Activated CD8-positive, alpha-beta memory T cell treated with anti-CD3 and anti-CD28 coated beads, Interleukin-2, amount 10 ng/mL, durations not matched to agents 7 days and 5 days (primary cell): Measurements from ENCODE around the gene SLC29A1. TPM values are rescaled to one million over a fixed set of nuclear protein-coding genes. Genes with fewer than 3 reads are reported as not detected.

ENCODE experiments used
- ATAC-seq: fragments of 150-1000 bp; cut with Tn5 transposase; one replicate; pipeline ENCODE4 v1.10.0; 2021; ENCODE audit warnings: moderate library complexity
- CTCF ChIA-PET: fragments of 350-600 bp; sonication (Branson Sonifier 250); formaldehyde crosslinking; loops from one replicate; lab custom pipeline; 2021; ENCODE audit warnings: antibody characterized with exemption; lab: Charles Lee
- DNase-seq: peaks from one replicate; pipeline ENCODE4 v3.0.0-alpha.2; 2020
- H3K27ac Mint-ChIP-seq: one replicate; pipeline ENCODE4 v1.8.0; 2021; ENCODE audit warnings: mild to moderate bottlenecking, mixed read lengths
- H3K27me3 Mint-ChIP-seq: one replicate; pipeline ENCODE4 v1.8.0; 2021; ENCODE audit warnings: mixed read lengths
- H3K36me3 Mint-ChIP-seq: one replicate; pipeline ENCODE4 v1.8.0; 2021; ENCODE audit warnings: mild to moderate bottlenecking, mixed read lengths
- H3K4me1 Mint-ChIP-seq: one replicate; pipeline ENCODE4 v1.8.0; 2021; ENCODE audit warnings: mixed read lengths
- H3K4me3 Mint-ChIP-seq: one replicate; pipeline ENCODE4 v1.8.0; 2021; ENCODE audit warnings: mild to moderate bottlenecking, moderate library complexity, mixed read lengths
- H3K9me3 Mint-ChIP-seq: one replicate; pipeline ENCODE4 v1.8.0; 2022; ENCODE audit warnings: low read depth, mixed read lengths
- total RNA-seq, 2 experiments: library from RNA; stranded (reverse); gene quantifications; one replicate each; pipeline ENCODE4 v1.2.3, GENCODE V29; 2021

The SLC29A1 gene
- total RNA-seq, 2 experiments from 2014 or later, result 39.8 to 49.9 TPM

DNA sequence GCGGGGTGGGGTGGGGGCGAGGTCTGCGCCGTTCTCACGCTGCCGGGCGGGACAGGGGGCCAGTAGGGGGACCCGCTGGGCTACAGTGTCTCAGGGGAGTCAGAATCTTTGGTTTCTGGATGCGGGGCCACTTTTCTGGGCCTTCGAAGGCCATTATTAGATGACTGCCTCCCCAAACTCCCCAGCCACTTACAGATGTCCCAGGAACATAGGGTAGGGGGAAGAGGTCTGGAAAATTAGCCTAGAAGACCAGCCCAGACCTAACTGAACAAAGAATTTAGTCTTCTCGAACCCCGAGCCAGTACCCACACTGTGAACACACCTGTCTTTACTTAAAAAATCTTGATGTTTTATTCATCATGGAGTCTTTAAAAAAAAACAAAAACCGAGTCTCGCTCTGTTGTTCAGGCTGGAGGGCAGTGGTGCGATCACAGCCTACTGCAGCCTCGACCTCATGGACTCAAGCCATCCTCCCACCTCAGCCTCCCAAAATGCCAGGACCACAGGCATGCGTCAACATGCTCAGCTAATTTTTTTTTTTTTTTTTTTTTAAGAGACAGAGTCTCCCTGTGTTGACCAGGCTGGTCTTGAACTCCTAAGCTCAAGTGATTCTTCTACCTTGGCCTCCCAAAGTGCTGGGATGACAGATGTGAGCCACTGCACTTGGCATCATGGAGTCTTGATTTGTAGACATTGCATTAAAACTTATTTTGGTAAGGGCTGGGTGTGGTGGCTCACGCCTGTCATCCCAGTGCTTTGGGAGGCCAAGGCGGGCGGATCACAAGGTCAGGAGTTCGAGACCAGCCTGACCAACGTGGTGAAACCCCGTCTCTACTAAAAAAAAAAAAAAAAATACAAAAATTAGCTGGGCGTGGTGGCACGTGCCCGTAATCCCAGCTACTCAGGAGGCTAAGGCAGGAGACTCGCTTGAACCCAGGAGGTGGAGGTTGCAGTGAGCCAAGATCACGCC, 3.3 kb upstream of the SLC29A1 start:
- Mint-ChIP-seq H3K4me3 (no peak overlapping the region), H3K9me3 (no peaks in the 10 kb centered on the region), H3K27me3 (peaks cover 11% of the 10 kb centered on the region), H3K27ac (no peak overlapping the region), H3K36me3 (no peaks in the 10 kb centered on the region), H3K4me1 (peaks cover 31% of the 10 kb centered on the region)
- DNase-seq, result no peak
- no peak for ATAC-seq
- CTCF ChIA-PET, result interaction anchor here (1.1 to 6.8 kb wide), 6 partner anchors 8 to 39 kb away, joined by 3 to 88 read pairs (median 5); partner anchors contain the start of gene SLC35B2

DNA sequence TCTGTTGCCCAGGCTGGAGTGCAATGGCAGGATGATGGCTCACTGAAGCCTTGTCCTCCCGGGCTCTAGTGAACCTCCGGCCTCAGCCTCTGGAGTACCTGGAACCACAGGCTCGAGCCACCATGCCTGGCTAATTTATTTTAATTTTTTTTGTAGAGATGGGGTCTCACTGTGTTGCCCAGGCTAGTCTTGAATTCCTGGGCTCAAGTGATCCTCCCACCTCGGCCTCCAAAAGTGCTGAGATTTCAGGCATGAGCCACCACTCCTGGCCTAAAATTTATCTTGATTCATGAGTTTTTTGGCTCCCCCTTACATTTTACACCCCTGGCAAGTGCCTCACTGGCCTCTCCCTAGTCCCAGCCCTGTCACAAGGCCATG, 2.5 kb upstream of the SLC29A1 start:
- CTCF ChIA-PET, result interaction anchor here (0.6 to 6.8 kb wide), 14 partner anchors 8 to 82 kb away, joined by 3 to 88 read pairs (median 4); partner anchors contain the start of gene HSP90AB1

DNA sequence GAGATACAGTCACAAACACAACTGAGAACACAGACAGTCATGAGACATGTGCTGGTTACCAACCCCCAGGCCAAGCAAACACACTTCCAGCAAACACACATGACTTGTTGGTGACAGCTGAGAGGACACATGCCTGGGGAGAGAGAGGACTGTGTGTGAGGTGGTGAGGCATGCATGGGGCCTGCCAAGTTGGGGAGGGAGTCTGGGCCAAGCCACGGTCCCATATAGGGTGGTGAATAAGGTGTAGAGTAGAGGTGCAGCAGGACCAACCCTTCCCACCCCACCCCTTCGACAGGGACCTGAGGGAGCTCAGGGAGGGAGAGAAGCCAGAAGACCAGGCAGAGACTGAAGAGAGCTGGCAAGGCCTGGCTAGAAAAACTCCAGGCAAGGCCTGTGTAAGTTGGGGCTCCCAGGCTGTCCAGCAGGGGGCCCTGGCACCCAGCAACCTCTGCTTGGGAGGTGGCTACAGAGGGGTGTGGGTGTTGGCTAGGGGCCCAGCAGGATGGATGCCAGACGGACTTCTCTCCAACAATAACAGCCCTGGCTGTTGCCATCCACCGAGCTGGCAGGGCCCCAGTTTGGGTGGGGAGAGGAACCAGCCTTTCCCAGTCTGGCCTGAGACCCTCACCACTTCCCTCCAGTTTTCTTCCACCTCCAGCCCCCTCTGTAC, 2.0 kb upstream of the SLC29A1 start:
- Mint-ChIP-seq H3K27me3 (peaks cover 11% of the 10 kb centered on the region), H3K27ac (peak overlapping the region; percentile 3), H3K9me3 (no peaks in the 10 kb centered on the region), H3K36me3 (no peaks in the 10 kb centered on the region), H3K4me3 (no peak overlapping the region), H3K4me1 (peaks cover 37% of the 10 kb centered on the region)
- DNase-seq (peak; percentile 85), ATAC-seq (peak; percentile 64)
- CTCF ChIA-PET, result interaction anchor here (0.6 to 6.8 kb wide), 17 partner anchors 9 to 123 kb away, joined by 3 to 88 read pairs (median 3); partner anchors contain the start of genes HSP90AB1 and TMEM151B

More for the DNA sequence above, 2.5 kb upstream of the SLC29A1 start:
- H3K27ac Mint-ChIP-seq, result peak overlapping the region; percentile 3
- DNase-seq (no peak), ATAC-seq (no peak)
- no peaks in the 10 kb centered on the region for H3K9me3 Mint-ChIP-seq
- no peak overlapping the region for H3K4me3 Mint-ChIP-seq
- no peaks in the 10 kb centered on the region for H3K36me3 Mint-ChIP-seq
- H3K4me1 Mint-ChIP-seq, result peaks cover 36% of the 10 kb centered on the region
- H3K27me3 Mint-ChIP-seq, result peaks cover 11% of the 10 kb centered on the region

DNA sequence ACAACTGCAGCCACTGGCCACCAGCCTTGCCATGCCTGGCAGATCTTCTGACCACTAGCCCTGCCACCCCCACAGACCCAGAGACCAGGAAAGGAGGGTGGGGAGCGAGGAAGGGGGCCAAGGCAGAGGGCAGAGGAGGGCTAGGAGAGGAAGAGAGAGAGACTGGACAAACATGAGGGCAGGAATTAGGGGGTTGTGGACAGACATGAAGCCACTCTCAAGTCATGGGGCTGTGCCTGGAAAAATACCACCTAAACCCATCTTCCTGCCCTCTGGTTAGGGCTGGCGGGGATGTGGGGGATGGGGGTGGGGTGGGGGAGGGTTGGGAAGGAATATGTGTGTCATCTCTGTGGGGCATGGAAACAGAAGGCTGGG, 1.4 kb upstream of the SLC29A1 start:
- ATAC-seq (no peak), DNase-seq (no peak)
- H3K27ac Mint-ChIP-seq, result no peak overlapping the region
- CTCF ChIA-PET, result interaction anchor here (0.6 to 6.8 kb wide), 9 partner anchors 9 to 123 kb away, joined by 3 to 88 read pairs (median 4); partner anchors contain the start of genes HSP90AB1 and TMEM151B
- no peak overlapping the region for H3K4me3 Mint-ChIP-seq
- H3K27me3 Mint-ChIP-seq, result peaks cover 11% of the 10 kb centered on the region
- H3K9me3 Mint-ChIP-seq, result no peaks in the 10 kb centered on the region
- peaks cover 37% of the 10 kb centered on the region for H3K4me1 Mint-ChIP-seq
- H3K36me3 Mint-ChIP-seq, result no peaks in the 10 kb centered on the region

DNA sequence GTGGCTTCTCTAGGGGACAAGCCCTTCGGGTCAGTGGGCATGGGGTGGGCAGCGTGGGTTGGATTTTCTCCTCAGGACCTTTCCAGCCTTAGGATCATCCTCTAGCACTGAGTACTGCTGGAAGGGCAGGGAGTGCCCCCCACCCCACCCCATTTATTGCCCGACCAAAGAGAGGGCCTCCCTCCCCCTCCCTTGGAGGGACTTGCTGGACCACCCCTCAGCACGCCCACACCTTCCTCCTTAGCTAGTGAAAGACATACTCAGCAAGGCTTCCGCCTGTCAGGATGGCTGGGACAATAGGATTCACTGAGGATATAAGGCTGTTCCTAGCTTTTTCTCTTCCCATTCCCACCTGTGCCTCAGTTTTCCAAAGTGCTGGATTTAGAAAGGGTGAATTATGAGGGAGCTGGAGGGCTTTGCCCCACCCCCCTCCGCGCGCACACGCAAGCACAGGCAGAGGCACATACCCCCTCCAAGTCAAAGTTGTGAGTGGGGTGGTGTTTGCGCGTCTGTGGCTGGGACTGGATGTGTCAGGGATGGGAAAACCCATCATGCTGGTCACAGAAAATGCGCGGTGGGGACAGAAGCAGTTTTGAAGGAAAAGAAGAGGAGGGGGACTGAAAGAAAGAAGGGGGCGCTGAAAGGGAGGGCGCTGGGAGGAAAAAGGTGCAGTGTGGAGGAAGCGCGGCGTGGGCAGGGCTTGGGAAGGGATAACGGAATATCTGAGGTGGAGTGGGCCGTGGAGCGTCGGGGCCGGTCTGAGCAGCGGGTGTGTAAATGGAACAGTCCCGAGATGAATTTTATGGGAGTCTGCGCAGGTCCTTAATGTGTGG, 693 bp upstream of the SLC29A1 start:
- no peaks in the 10 kb centered on the region for H3K9me3 Mint-ChIP-seq
- no peak for ATAC-seq
- H3K27ac Mint-ChIP-seq, result peak overlapping the region; percentile 56
- H3K4me3 Mint-ChIP-seq, result peak overlapping the region; percentile 77
- DNase-seq, result no peak
- H3K27me3 Mint-ChIP-seq, result peaks cover 7% of the 10 kb centered on the region
- H3K36me3 Mint-ChIP-seq, result no peaks in the 10 kb centered on the region
- CTCF ChIA-PET, result interaction anchor here (0.9 to 6.8 kb wide), 8 partner anchors 9 to 124 kb away, joined by 3 to 88 read pairs (median 4); partner anchors contain the start of genes HSP90AB1 and SLC35B2
- peaks cover 37% of the 10 kb centered on the region for H3K4me1 Mint-ChIP-seq

DNA sequence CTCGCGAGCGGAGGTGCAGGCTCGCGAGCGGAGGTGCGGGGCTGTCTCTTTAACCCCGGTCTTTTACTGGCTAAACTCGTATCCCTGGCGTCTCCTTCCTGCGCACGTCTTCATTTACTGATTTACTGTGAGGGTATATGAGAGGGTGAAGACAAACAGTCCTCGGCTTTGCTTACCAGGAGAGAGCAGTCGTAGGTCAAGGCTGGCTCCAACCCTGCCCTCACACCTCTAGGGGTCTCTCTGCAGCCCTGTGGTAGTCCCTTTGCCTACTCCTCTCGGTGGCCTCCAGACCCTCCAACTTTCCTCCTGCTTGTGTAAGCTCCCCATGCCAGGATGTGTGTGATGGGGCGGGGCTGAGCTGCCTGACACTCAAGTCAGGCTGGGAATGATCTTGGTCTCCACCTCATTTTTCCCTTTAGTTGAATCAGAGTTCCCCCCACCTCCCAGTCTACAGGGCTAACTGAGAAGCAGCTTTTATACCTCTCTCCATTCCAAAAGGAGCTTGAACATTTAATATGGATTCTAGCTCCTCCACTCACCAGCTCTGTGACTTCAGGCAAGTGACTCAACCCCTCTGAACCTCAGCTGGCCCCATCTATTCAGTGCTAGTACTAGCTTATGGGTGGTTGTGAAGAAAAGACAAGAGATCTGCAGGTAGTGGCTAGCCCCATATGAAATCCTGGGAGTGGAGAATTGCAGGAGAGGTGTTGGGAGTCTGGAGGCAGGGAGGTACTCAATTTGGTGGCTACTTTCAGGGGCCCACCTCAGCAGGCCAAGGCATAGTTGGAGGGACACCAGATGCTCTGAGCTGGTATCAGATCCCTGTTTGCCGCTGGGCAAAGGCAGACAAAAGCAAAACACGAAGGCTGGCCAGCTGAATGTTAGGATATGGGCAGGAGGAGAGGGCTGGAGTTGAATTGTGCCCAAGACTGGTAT, 902 bp downstream of the SLC29A1 start:
- DNase-seq, result no peak
- H3K4me3 Mint-ChIP-seq, result peak overlapping the region; percentile 77
- no peaks in the 10 kb centered on the region for H3K9me3 Mint-ChIP-seq
- no peaks in the 10 kb centered on the region for H3K27me3 Mint-ChIP-seq
- CTCF ChIA-PET, result interaction anchor here (0.7 to 6.8 kb wide), 12 partner anchors 10 to 128 kb away, joined by 3 to 88 read pairs (median 4); partner anchors contain the start of genes HSP90AB1 and SLC35B2
- peak overlapping the region; percentile 71 for H3K27ac Mint-ChIP-seq
- ATAC-seq, result peak; percentile 5
- H3K36me3 Mint-ChIP-seq, result no peaks in the 10 kb centered on the region
- peaks cover 34% of the 10 kb centered on the region for H3K4me1 Mint-ChIP-seq

DNA sequence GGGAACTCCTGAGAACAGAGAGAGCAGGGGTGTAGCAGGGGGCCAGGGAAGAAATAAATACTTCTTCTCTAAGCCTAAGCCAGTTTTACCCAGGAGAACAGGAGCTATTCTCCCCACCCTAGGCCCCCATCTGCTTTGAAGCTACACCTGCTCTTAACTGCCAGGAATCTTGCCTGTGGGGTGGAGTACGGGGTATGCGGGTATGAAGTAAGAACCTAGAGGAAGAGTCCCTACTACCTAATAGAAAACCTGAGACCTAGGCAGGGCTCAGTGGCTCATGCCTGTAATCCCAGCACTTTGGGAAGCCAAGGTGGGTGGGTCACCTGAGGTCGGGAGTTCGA, 1.5 kb downstream of the SLC29A1 start:
- DNase-seq, result no peak
- CTCF ChIA-PET, result interaction anchor here (0.7 to 6.8 kb wide), 11 partner anchors 11 to 128 kb away, joined by 3 to 88 read pairs (median 4); partner anchors contain the start of genes HSP90AB1 and SLC35B2
- Mint-ChIP-seq H3K9me3 (no peaks in the 10 kb centered on the region), H3K27me3 (no peaks in the 10 kb centered on the region), H3K4me3 (peak overlapping the region; percentile 77), H3K4me1 (peaks cover 33% of the 10 kb centered on the region), H3K27ac (no peak overlapping the region), H3K36me3 (no peaks in the 10 kb centered on the region)
- no peak for ATAC-seq

DNA sequence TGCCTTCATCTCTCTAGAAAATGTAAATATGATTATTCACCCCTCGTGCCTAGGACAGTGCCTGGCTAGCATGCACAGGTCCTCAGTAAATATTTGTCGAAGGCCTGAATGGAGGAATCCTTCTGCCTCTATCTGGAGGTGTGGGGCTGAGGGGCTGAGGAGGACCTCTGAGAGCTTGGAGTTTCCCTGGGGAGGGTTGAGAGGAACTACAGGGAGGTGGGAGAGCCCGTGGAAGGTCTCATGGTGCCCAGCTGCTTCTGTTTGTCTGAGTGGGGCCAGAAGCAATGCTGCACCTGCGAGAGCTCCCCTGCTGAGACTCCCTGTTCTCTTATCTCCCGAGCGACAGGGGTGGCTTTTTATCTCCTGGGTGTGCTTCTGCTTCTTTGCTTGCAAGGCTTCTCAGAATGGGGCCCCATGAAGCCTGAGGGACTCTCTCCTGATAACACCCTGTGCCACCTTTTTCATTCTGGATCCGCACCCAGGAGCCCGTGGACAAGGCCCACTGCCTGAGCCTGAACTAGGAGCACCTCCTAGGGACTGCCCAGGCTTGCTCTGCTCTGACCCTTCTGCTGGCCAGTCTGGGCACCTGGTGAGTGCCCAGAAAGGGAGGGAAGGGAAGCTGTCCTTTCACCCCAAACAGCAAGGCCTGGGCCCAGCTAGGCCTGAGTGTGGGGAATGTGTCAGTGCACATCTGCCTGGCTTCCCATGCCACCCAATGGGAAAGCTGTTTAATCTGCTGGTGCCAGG, 2.4 kb downstream of the SLC29A1 start:
- no peak overlapping the region for H3K4me3 Mint-ChIP-seq
- no peaks in the 10 kb centered on the region for H3K9me3 Mint-ChIP-seq
- no peaks in the 10 kb centered on the region for H3K36me3 Mint-ChIP-seq
- DNase-seq (no peak), ATAC-seq (no peak)
- CTCF ChIA-PET, result interaction anchor here (1.2 to 6.8 kb wide), 3 partner anchors 10 to 32 kb away, joined by 3 to 88 read pairs (median 17); partner anchors contain the start of gene SLC35B2
- H3K4me1 Mint-ChIP-seq, result peaks cover 31% of the 10 kb centered on the region
- H3K27me3 Mint-ChIP-seq, result no peaks in the 10 kb centered on the region
- H3K27ac Mint-ChIP-seq, result no peak overlapping the region

DNA sequence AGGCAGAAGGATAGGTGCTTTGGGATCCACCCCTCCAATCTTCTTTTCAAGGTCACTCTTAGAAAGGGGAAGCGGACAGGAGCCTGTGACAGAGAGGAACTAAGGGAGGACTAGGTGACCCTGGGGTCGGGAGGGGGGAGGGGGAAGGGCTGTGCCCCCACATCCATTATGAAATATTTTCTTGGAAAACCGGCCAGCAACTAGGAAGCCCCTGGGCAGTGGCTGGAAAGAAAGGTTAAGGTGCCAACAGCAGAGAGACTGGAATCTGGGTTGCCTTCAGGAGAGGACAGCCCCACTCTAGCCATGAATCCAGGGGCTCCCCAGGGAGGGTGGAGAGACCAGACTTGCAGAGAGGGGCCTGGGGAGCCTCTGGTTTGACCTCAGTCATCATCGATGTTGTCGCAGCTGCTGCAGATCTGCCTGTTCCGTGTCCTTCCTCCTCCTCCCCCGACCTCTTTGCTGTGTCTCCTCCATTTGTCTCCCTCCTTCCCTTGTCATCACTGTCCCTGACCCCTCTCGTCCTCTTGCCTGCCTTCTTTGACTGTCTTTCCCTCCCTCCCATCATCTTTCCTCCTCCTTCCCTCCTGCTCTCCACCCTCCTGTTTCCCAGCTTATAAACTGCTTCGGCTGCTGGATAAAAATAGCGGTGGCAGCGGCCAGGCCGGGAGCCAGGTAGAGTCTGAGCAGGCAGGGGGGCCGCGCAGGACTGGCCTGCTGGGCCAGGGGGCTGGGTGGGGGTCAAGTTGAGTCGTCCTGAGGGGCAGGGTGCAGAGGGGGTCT, 3.2 kb downstream of the SLC29A1 start:
- H3K4me3 Mint-ChIP-seq, result no peak overlapping the region

DNA sequence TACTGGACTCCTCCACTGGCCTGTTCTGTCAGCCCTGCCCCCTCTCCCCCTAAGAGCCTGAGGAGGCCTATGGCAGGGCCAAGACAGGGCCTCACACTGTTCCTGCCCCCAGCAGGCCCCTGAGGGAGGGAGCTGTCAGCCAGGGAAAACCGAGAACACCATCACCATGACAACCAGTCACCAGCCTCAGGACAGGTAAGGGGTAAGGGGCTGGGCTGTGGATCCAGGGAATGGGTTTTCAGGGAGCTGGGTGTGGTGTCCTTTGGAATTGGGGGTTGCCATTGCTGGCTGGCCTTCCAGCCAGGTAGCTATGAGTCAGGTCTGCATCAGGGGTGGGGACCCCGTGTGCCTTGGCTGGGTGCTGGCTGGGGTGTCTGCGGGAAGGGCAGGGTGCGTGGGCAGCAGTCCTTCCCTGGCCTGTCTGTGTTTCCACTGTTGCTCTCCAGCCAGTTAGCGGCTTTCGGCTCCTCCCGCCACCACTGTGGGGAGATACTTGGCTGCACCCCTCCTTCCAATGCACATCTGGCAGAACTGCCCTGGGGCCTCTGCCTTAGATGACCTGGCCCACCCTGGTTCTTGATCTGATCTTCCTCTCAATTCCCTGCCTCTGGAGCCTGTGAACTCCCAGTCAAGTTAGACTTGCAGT, 3.9 kb downstream of the SLC29A1 start:
- ATAC-seq (no peak), DNase-seq (no peak)
- H3K27me3 Mint-ChIP-seq, result no peaks in the 10 kb centered on the region
- CTCF ChIA-PET, result interaction anchor here (1.5 to 1.7 kb wide), 2 partner anchors 10 to 30 kb away, joined by 3 to 10 read pairs; no protein-coding TSS in a partner anchor
- peaks cover 24% of the 10 kb centered on the region for H3K4me1 Mint-ChIP-seq
- H3K27ac Mint-ChIP-seq, result no peak overlapping the region
- H3K9me3 Mint-ChIP-seq, result no peaks in the 10 kb centered on the region
- H3K4me3 Mint-ChIP-seq, result no peak overlapping the region
- H3K36me3 Mint-ChIP-seq, result no peaks in the 10 kb centered on the region

More for the DNA sequence above, 3.2 kb downstream of the SLC29A1 start:
- no peak overlapping the region for H3K27ac Mint-ChIP-seq
- H3K27me3 Mint-ChIP-seq, result no peaks in the 10 kb centered on the region
- CTCF ChIA-PET, result interaction anchor here (1.2 to 6.8 kb wide), 2 partner anchors 9 to 21 kb away, joined by 3 to 88 read pairs; no protein-coding TSS in a partner anchor
- no peaks in the 10 kb centered on the region for H3K9me3 Mint-ChIP-seq
- H3K36me3 Mint-ChIP-seq, result no peaks in the 10 kb centered on the region
- no peak for DNase-seq
- peaks cover 27% of the 10 kb centered on the region for H3K4me1 Mint-ChIP-seq
- no peak for ATAC-seq
